H1 (cell line): Measurements from ENCODE around the gene CLPTM1L. TPM values are rescaled to one million over a fixed set of nuclear protein-coding genes. Genes with fewer than 3 reads are reported as not detected.

Experiments
- CTCF ChIA-PET: fragments of 300-600 bp; sonication (Branson Sonifier 250); formaldehyde crosslinking; loops from one replicate; lab custom pipeline; 2021; ENCODE audit not compliant: partially characterized antibody; lab: Charles Lee
- POLR2A ChIA-PET: fragments of 300-600 bp; sonication (Branson Sonifier 250); formaldehyde crosslinking; loops from one replicate; lab custom pipeline; 2021; ENCODE audit warnings: inconsistent platforms; ENCODE audit not compliant: partially characterized antibody; lab: Charles Lee
- DNase-seq, 2 experiments: peaks; one replicate each; pipeline versions ENCODE4 v3.0.0 to v3.0.0-alpha.2; 2010 to 2022; ENCODE audit warnings: low spot score in 2 of 2, low read depth in 1 of 2, mixed read lengths in 1 of 2
- FAIRE-seq: peaks from 2 replicates; lab custom pipeline; 2011; peaks lifted over from hg19 to GRCh38; lab: Jason Lieb, UNC
- H2AFZ ChIP-seq: 2 replicates; pipeline ENCODE4 v1.8.1; 2012; ENCODE audit warnings: low read length, inconsistent platforms
- H2AK5ac ChIP-seq: 2 replicates; pipeline ENCODE4 v1.6.1; 2013; ENCODE audit warnings: low read depth, low read length
- H2BK120ac ChIP-seq: replicated peaks from 2 replicates; pipeline ENCODE3; 2013; ENCODE audit warnings: low read depth, low read length, inconsistent platforms
- H2BK12ac ChIP-seq: 2 replicates; pipeline ENCODE4 v1.6.1; 2013; ENCODE audit warnings: low read depth, low read length
- H2BK15ac ChIP-seq: 2 replicates; pipeline ENCODE4 v1.6.1; 2013; ENCODE audit warnings: low read length
- H2BK20ac ChIP-seq: 2 replicates; pipeline ENCODE4 v1.6.1; 2013; ENCODE audit warnings: low read length
- H2BK5ac ChIP-seq: 2 replicates; pipeline ENCODE4 v1.6.1; 2013; ENCODE audit warnings: low read depth, low read length
- H3K14ac ChIP-seq: 2 replicates; pipeline ENCODE4 v1.6.1; 2013; ENCODE audit warnings: inconsistent platforms; ENCODE audit not compliant: insufficient read length
- H3K18ac ChIP-seq: 2 replicates; pipeline ENCODE4 v1.6.1; 2013; ENCODE audit warnings: low read length; ENCODE audit errors: extremely low read depth
- H3K23ac ChIP-seq: 2 replicates; pipeline ENCODE4 v1.6.1; 2013; ENCODE audit warnings: inconsistent platforms; ENCODE audit not compliant: insufficient read length
- H3K23me2 ChIP-seq: 2 replicates; pipeline ENCODE4 v1.6.1; 2013; ENCODE audit warnings: low read depth, low read length
- H3K27ac ChIP-seq: 2 replicates; pipeline ENCODE4 v1.6.1; 2011; ENCODE audit warnings: low read depth, low read length, inconsistent platforms
- H3K27me3 ChIP-seq, 4 experiments: replicated peaks in 1 of 4; 1 replicate in 1 of 4; 2 replicates in 3 of 4; pipeline versions ENCODE4 v1.6.1 to v1.8.1; 2011 to 2013; ENCODE audit warnings: low read length in 3 of 4, mild to moderate bottlenecking in 3 of 4, inconsistent platforms in 2 of 4, mixed read lengths in 2 of 4, moderate library complexity in 1 of 4; ENCODE audit not compliant: control insufficient read depth in 3 of 4, insufficient read depth in 3 of 4; ENCODE audit errors: extremely low read depth in 1 of 4
- H3K36me3 ChIP-seq, 4 experiments: 2 replicates each; pipeline versions ENCODE4 v1.6.1 to v1.8.1; 2011 to 2013; ENCODE audit warnings: mild to moderate bottlenecking in 4 of 4, low read length in 3 of 4, moderate library complexity in 2 of 4, control low read depth in 1 of 4, inconsistent platforms in 1 of 4; ENCODE audit not compliant: insufficient read depth in 4 of 4, control insufficient read depth in 2 of 4
- H3K4ac ChIP-seq: replicated peaks from 2 replicates; pipeline ENCODE3; 2013; ENCODE audit warnings: low read length, low read depth, mixed read lengths, inconsistent platforms; ENCODE audit not compliant: insufficient read length
- H3K4me1 ChIP-seq, 4 experiments: replicated peaks in 1 of 4; 1 replicate in 1 of 4; 2 replicates in 3 of 4; pipeline versions ENCODE4 v1.6.1 to v1.8.1; 2011 to 2013; ENCODE audit warnings: low read length in 3 of 4, inconsistent platforms in 2 of 4, mixed read lengths in 1 of 4; ENCODE audit not compliant: insufficient read depth in 4 of 4, control insufficient read depth in 3 of 4
- H3K4me2 ChIP-seq, 2 experiments: 2 replicates each; pipeline versions ENCODE4 v1.6.1 to v1.8.1; 2011 to 2013; ENCODE audit warnings: low read depth in 2 of 2, low read length in 2 of 2, control low read depth in 1 of 2, inconsistent platforms in 1 of 2, mild to moderate bottlenecking in 1 of 2; ENCODE audit not compliant: insufficient read depth in 1 of 2
- H3K4me3 ChIP-seq, 4 experiments: fragments of 200-600, 300-600 bp in 1 of 4; sonication (generic), shearing (Covaris generic), sonication (Bioruptor Twin) in 1 of 4; 2 replicates each; pipeline versions ENCODE4 v1.5.1 to v1.8.1; 2011 to 2016; ENCODE audit warnings: low read length in 4 of 4, low read depth in 3 of 4, control low read depth in 2 of 4, inconsistent platforms in 2 of 4, mild to moderate bottlenecking in 2 of 4, mixed read lengths in 1 of 4, moderate library complexity in 1 of 4; ENCODE audit not compliant: insufficient read depth in 2 of 4; ENCODE audit errors: extremely low read depth in 1 of 4
- H3K56ac ChIP-seq: replicated peaks from 2 replicates; pipeline ENCODE3; 2013; ENCODE audit warnings: low read depth, mild to moderate bottlenecking, mixed read lengths, low read length, inconsistent platforms; ENCODE audit not compliant: insufficient read length
- H3K79me1 ChIP-seq: 2 replicates; pipeline ENCODE4 v1.6.1; 2013; ENCODE audit warnings: low read depth, low read length, control low read depth
- H3K79me2 ChIP-seq, 2 experiments: 2 replicates each; pipeline versions ENCODE4 v1.6.1 to v1.8.1; 2012 to 2013; ENCODE audit warnings: low read length in 2 of 2, mild to moderate bottlenecking in 2 of 2, inconsistent platforms in 1 of 2; ENCODE audit not compliant: insufficient read depth in 2 of 2, control insufficient read depth in 1 of 2
- H3K9ac ChIP-seq, 4 experiments: replicated peaks in 1 of 4; 1 replicate in 1 of 4; 2 replicates in 3 of 4; pipeline versions ENCODE4 v1.6.1 to v1.8.1; 2011 to 2013; ENCODE audit warnings: low read depth in 3 of 4, low read length in 3 of 4, control low read depth in 2 of 4, mild to moderate bottlenecking in 2 of 4, moderate library complexity in 2 of 4, inconsistent platforms in 1 of 4; ENCODE audit errors: extremely low read depth in 1 of 4
- H3K9me3 ChIP-seq, 2 experiments: 2 replicates each; pipeline versions ENCODE4 v1.6.1 to v1.8.1; 2012 to 2013; ENCODE audit warnings: mild to moderate bottlenecking in 2 of 2, moderate library complexity in 2 of 2, control low read depth in 1 of 2, inconsistent platforms in 1 of 2, low read depth in 1 of 2, low read length in 1 of 2, mixed read lengths in 1 of 2; ENCODE audit not compliant: insufficient read depth in 2 of 2
- H4K20me1 ChIP-seq, 2 experiments: replicated peaks in 1 of 2; 2 replicates each; pipeline versions ENCODE3 to v1.8.1; 2011 to 2013; ENCODE audit warnings: inconsistent platforms in 2 of 2, low read length in 2 of 2, mild to moderate bottlenecking in 1 of 2; ENCODE audit not compliant: insufficient read depth in 2 of 2, control insufficient read depth in 1 of 2
- H4K5ac ChIP-seq: 2 replicates; pipeline ENCODE4 v1.6.1; 2013; ENCODE audit warnings: low read length, low read depth, mixed read lengths, inconsistent platforms; ENCODE audit not compliant: insufficient read length
- H4K8ac ChIP-seq: 2 replicates; pipeline ENCODE4 v1.8.0; 2013; ENCODE audit warnings: mild to moderate bottlenecking, moderate library complexity, low read length, inconsistent platforms; ENCODE audit not compliant: insufficient read depth; ENCODE audit errors: extremely low read depth
- H4K91ac ChIP-seq: replicated peaks from 2 replicates; pipeline ENCODE3; 2013; ENCODE audit warnings: low read length, mixed read lengths, inconsistent platforms; ENCODE audit not compliant: insufficient read length
- CBX5 ChIP-seq: fragments of 300-800, 300-1000 bp; sonication (generic); IDR thresholded peaks from 2 replicates; pipeline ENCODE4 v1.7.1; 2016; ENCODE audit warnings: antibody characterized with exemption, low read length, low read depth
- CBX8 ChIP-seq: fragments of 300-800, 300-1000 bp; sonication (generic); IDR thresholded peaks from 2 replicates; pipeline ENCODE4 v1.7.1; 2016; ENCODE audit warnings: low read depth, low read length, borderline replicate concordance
- CHD1 ChIP-seq: IDR thresholded peaks from 2 replicates; pipeline ENCODE4 v1.6.1; 2012; ENCODE audit warnings: low read depth, low read length, improper control_type of control experiment
- CHD2 ChIP-seq: IDR thresholded peaks from 2 replicates; pipeline ENCODE4 v1.6.1; 2012; ENCODE audit warnings: low read length, improper control_type of control experiment
- E2F6 ChIP-seq: IDR thresholded peaks from 2 replicates; pipeline ENCODE4 v1.6.1; 2012; ENCODE audit warnings: inconsistent platforms
- EGR1 ChIP-seq: IDR thresholded peaks from 2 replicates; pipeline ENCODE4 v1.6.1; 2011; ENCODE audit warnings: low read depth, low read length, borderline replicate concordance
- KDM5A ChIP-seq: fragments of 200-600 bp; IDR thresholded peaks from 2 replicates; pipeline ENCODE4 v1.7.1; 2012; ENCODE audit warnings: mild to moderate bottlenecking, low read length, inconsistent platforms, mixed read lengths
- MAX ChIP-seq: IDR thresholded peaks from 2 replicates; pipeline ENCODE4 v1.6.1; 2012; ENCODE audit warnings: inconsistent platforms
- NRF1 ChIP-seq: IDR thresholded peaks from 2 replicates; pipeline ENCODE4 v1.6.1; 2011; ENCODE audit warnings: mild to moderate bottlenecking, low read depth, low read length, improper control_type of control experiment
- POLR2A ChIP-seq, 2 experiments: IDR thresholded peaks; 1 replicate in 1 of 2; 2 replicates in 1 of 2; pipeline ENCODE4 v1.6.1; 2011; ENCODE audit warnings: low read depth in 2 of 2, low read length in 2 of 2, mild to moderate bottlenecking in 2 of 2; ENCODE audit errors: control extremely low read depth in 1 of 2
- RBBP5 ChIP-seq: IDR thresholded peaks from 2 replicates; pipeline ENCODE4 v1.7.1; 2012; ENCODE audit warnings: low read depth, mild to moderate bottlenecking, inconsistent platforms, low read length, moderate library complexity, borderline replicate concordance
- SIRT6 ChIP-seq: IDR thresholded peaks from one replicate; pipeline ENCODE4 v1.7.1; 2012; ENCODE audit warnings: low read length, inconsistent platforms
- TCF12 ChIP-seq: IDR thresholded peaks from 2 replicates; pipeline ENCODE4 v1.6.1; 2011; ENCODE audit warnings: low read depth, mild to moderate bottlenecking, low read length
- USF2 ChIP-seq: IDR thresholded peaks from 2 replicates; pipeline ENCODE4 v1.6.1; 2011; ENCODE audit warnings: low read length, improper control_type of control experiment
- WGBS, 2 experiments: shearing (Covaris generic) in 1 of 2; methylation state at CpG; one replicate each; pipeline versions ENCODE4 v1.1.6 to v1.1.7; 2013 to 2015; ENCODE audit warnings: low lambda C conversion rate in 2 of 2, mixed read lengths in 2 of 2, inconsistent platforms in 1 of 2, low coverage in 1 of 2, missing lambda C conversion rate in 1 of 2; ENCODE audit not compliant: insufficient replicate concordance in 2 of 2, insufficient coverage in 1 of 2, insufficient read length in 1 of 2; ENCODE audit errors: extremely low coverage in 1 of 2, missing lambda C conversion rate in 1 of 2; 5-methylcytosine and 5-hydroxymethylcytosine counted together
- polyA plus RNA-seq, 7 experiments: library from polyadenylated mRNA; depleted of rRNA in 3 of 7; stranded (reverse) in 5 of 7; unstranded in 2 of 7; fragments of >200 nt in 5 of 7; fragments of 200-250 nt in 2 of 7; gene quantifications; 1 replicate in 5 of 7; 2 replicates in 1 of 7; 4 replicates in 1 of 7; pipeline versions ENCODE4 v1.2.1 to v1.2.3, GENCODE V29; 2011 to 2013; ENCODE audit warnings: missing spikeins in 2 of 7, mixed read lengths in 2 of 7
- total RNA-seq: library from RNA; stranded (reverse); fragmentation: NEBNext Ultra II Directional; extraction: Animal tissue kit (Norgen Biotek cat#: 25700); gene quantifications from 2 replicates; pipeline ENCODE4 v1.2.1, GENCODE V29; 2021

CLPTM1L gene
- total and polyA plus RNA-seq, 2 of the 8 experiments (the other 6 are each of a cell fraction or from before 2014, with no cell fraction given): 102 to 119 TPM

- no peak overlapping the region for H3K9ac ChIP-seq
- DNase-seq (no peak), FAIRE-seq (no peak)
- H3K56ac ChIP-seq: no peak overlapping the region
- no peaks in the 10 kb centered on the region for H3K27me3 ChIP-seq
- H4K5ac ChIP-seq: no peak overlapping the region
- H3K27ac ChIP-seq: no peak overlapping the region
- H3K79me2 ChIP-seq: peaks cover 3 to 12% of the 10 kb centered on the region in 2 experiments; a peak in 2 of 4 replicates
- WGBS, 2 experiments: 98% methylated on average over 12 of the region's 21 CpGs; no CpG with 5 or more reads in 1 of the 2 experiments
- H4K8ac ChIP-seq: no peak overlapping the region
- no peak overlapping the region for H3K4me3 ChIP-seq
- H3K4ac ChIP-seq: no peak overlapping the region
- no peak overlapping the region for H2BK15ac ChIP-seq
- no peak overlapping the region for H3K4me2 ChIP-seq
- H3K14ac ChIP-seq: no peak overlapping the region
- H4K91ac ChIP-seq: no peak overlapping the region
- no peak overlapping the region for H3K18ac ChIP-seq
- no peak overlapping the region for H2BK20ac ChIP-seq
- H3K36me3 ChIP-seq: peaks cover 0 to 11% (median 3%) of the 10 kb centered on the region in 4 experiments; a peak in 3 of 8 replicates
- no peak overlapping the region for H2BK120ac ChIP-seq
- peaks cover 0 to 4% of the 10 kb centered on the region in 2 experiments for H4K20me1 ChIP-seq
- no peaks in the 10 kb centered on the region for H3K4me1 ChIP-seq
- H3K9me3 ChIP-seq: no peaks in the 10 kb centered on the region; a peak in 1 of 4 replicates
- CTCF ChIA-PET: no interaction called here
- no peak overlapping the region for H2AFZ ChIP-seq
- POLR2A ChIA-PET: no interaction called here
- no peak overlapping the region for H2BK12ac ChIP-seq
- peaks cover 4% of the 10 kb centered on the region; the same call in 1 of the 2 replicates for H3K79me1 ChIP-seq
- peaks cover 3% of the 10 kb centered on the region; the same call in 1 of the 2 replicates for H3K23me2 ChIP-seq
- no peak overlapping the region for H2BK5ac ChIP-seq
- no peak overlapping the region for H3K23ac ChIP-seq
- H2AK5ac ChIP-seq: no peak overlapping the region
- TF ChIP-seq SIRT6 (no peak), NRF1 (no peak), CBX5 (no peak), CHD2 (no peak), MAX (no peak), EGR1 (no peak), E2F6 (no peak), TCF12 (no peak), USF2 (no peak), KDM5A (no peak), RBBP5 (no peak), CBX8 (no peak), CHD1 (no peak), POLR2A (IDR thresholded peaks at IDR 0.05; ENCODE audit: control extremely low read depth in 1 of 2, low read depth in 2 of 2, low read length in 2 of 2) (no peak)
Measured at GRCh38 chr5:1272201-1272600, 72.7 kb downstream of the CLPTM1L start.
